GM12878 (cell line): Measurements from ENCODE around the gene CREB3L4. TPM values are rescaled to one million over a fixed set of nuclear protein-coding genes. Genes with fewer than 3 reads are reported as not detected.
A peak's percentile ranks its signal among the peaks of the same experiment; 100 is the strongest.

ENCODE experiments used
- CREM ChIP-seq: IDR thresholded peaks from 2 replicates; pipeline ENCODE4 v1.6.1; 2014; ENCODE audit warnings: antibody characterized with exemption, low read depth
- FOS ChIP-seq: IDR thresholded peaks from 3 replicates; pipeline ENCODE4 v1.6.1; 2011; ENCODE audit warnings: borderline replicate concordance; ENCODE audit not compliant: insufficient read length; ENCODE audit errors: extremely low read depth
- GABPA ChIP-seq: IDR thresholded peaks from 2 replicates; pipeline ENCODE4 v1.6.1; 2014; ENCODE audit warnings: antibody characterized with exemption, low read depth, mild to moderate bottlenecking, inconsistent platforms
- HDAC2 ChIP-seq: fragments of 200-600 bp; sonication (generic); IDR thresholded peaks from 2 replicates; pipeline ENCODE4 v1.6.1; 2017
- IKZF2 ChIP-seq, 2 experiments: fragments of 450-650 bp; IDR thresholded peaks; 2 replicates each; pipeline ENCODE4 v1.6.1; 2017; ENCODE audit warnings: mild to moderate bottlenecking in 2 of 2, moderate library complexity in 2 of 2
- JUND ChIP-seq: IDR thresholded peaks from 2 replicates; pipeline ENCODE4 v1.6.1; 2012; ENCODE audit warnings: low read depth, mild to moderate bottlenecking, low read length, improper control_type of control experiment, moderate library complexity
- KDM1A ChIP-seq: fragments of 200-600 bp; sonication (generic); IDR thresholded peaks from 2 replicates; pipeline ENCODE4 v1.6.1; 2016; ENCODE audit warnings: borderline replicate concordance
- MEF2A ChIP-seq: IDR thresholded peaks from 2 replicates; pipeline ENCODE4 v1.6.1; 2011; ENCODE audit warnings: low read depth, mild to moderate bottlenecking, low read length, moderate library complexity; ENCODE audit not compliant: insufficient read depth
- MEF2B ChIP-seq: fragments of 450-650 bp; IDR thresholded peaks from 2 replicates; pipeline ENCODE4 v1.6.1; 2018; ENCODE audit warnings: mild to moderate bottlenecking, moderate library complexity; ENCODE audit not compliant: partially characterized antibody, poor library complexity, severe bottlenecking
- MXI1 ChIP-seq: fragments of 150-350 bp; IDR thresholded peaks from 2 replicates; pipeline ENCODE4 v1.6.1; 2011; ENCODE audit warnings: low read depth, mild to moderate bottlenecking, inconsistent platforms, low read length, improper control_type of control experiment
- MYC ChIP-seq: IDR thresholded peaks from 2 replicates; pipeline ENCODE4 v1.6.1; 2011; ENCODE audit warnings: mild to moderate bottlenecking, low read length, moderate library complexity, inconsistent platforms; ENCODE audit not compliant: insufficient read depth, insufficient replicate concordance, insufficient read length, severe bottlenecking
- NKRF ChIP-seq: fragments of 450-650 bp; conservative IDR thresholded peaks from 2 replicates; pipeline ENCODE4 v1.6.1; 2017; ENCODE audit warnings: mild to moderate bottlenecking, moderate library complexity
- NRF1 ChIP-seq: conservative IDR thresholded peaks from 2 replicates; pipeline ENCODE4 v1.6.1; 2011; ENCODE audit warnings: mild to moderate bottlenecking, low read depth, low read length, improper control_type of control experiment
- RAD51 ChIP-seq: fragments of 450-650 bp; IDR thresholded peaks from 2 replicates; pipeline ENCODE4 v1.6.1; 2016; ENCODE audit warnings: moderate library complexity, mild to moderate bottlenecking, inconsistent platforms
- RUNX3 ChIP-seq: IDR thresholded peaks from 2 replicates; pipeline ENCODE4 v1.6.1; 2012; ENCODE audit warnings: low read length, inconsistent platforms
- SIN3A ChIP-seq: IDR thresholded peaks from 2 replicates; pipeline ENCODE4 v1.6.1; 2012; ENCODE audit warnings: low read depth, low read length, improper control_type of control experiment
- SMC3 ChIP-seq: IDR thresholded peaks from 2 replicates; pipeline ENCODE4 v1.6.1; 2011; ENCODE audit warnings: low read length, improper control_type of control experiment, borderline replicate concordance
- SP1 ChIP-seq: IDR thresholded peaks from one replicate; pipeline ENCODE4 v1.6.1; 2011; ENCODE audit warnings: low read depth, low read length
- SPI1 ChIP-seq: IDR thresholded peaks from 2 replicates; pipeline ENCODE4 v1.6.1; 2011; ENCODE audit warnings: low read depth, mild to moderate bottlenecking, low read length, moderate library complexity, borderline replicate concordance; ENCODE audit not compliant: insufficient read depth
- TBL1XR1 ChIP-seq: IDR thresholded peaks from 2 replicates; pipeline ENCODE4 v1.6.1; 2012; ENCODE audit warnings: low read depth, low read length, improper control_type of control experiment
- ZNF24 ChIP-seq: fragments of 450-650 bp; IDR thresholded peaks from 2 replicates; pipeline ENCODE4 v1.6.1; 2017; ENCODE audit warnings: antibody characterized with exemption, mild to moderate bottlenecking
- ZNF592 ChIP-seq: fragments of 450-650 bp; IDR thresholded peaks from 2 replicates; pipeline ENCODE4 v1.6.1; 2017; ENCODE audit warnings: mild to moderate bottlenecking, moderate library complexity
- ZSCAN29 ChIP-seq: fragments of 450-650 bp; IDR thresholded peaks from 2 replicates; pipeline ENCODE4 v1.6.1; 2017; ENCODE audit warnings: mild to moderate bottlenecking, moderate library complexity
- polyA plus RNA-seq, 11 experiments: library from polyadenylated mRNA; depleted of rRNA in 4 of 11; unstranded in 6 of 11; stranded (reverse) in 5 of 11; fragments of >200 nt; fragmentation: Nextera tagmentation in 4 of 11; fragmentation: Illumina TruSeq in 1 of 11; extraction: Ambion mirVana in 4 of 11; extraction: Trizol in 1 of 11; gene quantifications; 1 replicate in 1 of 11; 2 replicates in 10 of 11; pipeline versions ENCODE4 v1.2.1 to v1.2.3, GENCODE V29; 2011 to 2016; ENCODE audit warnings: inconsistent platforms in 2 of 11, missing spikeins in 2 of 11, low read depth in 1 of 11
- total RNA-seq, 4 experiments: library from RNA; depleted of rRNA in 3 of 4; stranded (reverse); fragments of >200 nt in 3 of 4; fragmentation: Illumina TruSeq in 1 of 4; extraction: Trizol in 1 of 4; gene quantifications; 2 replicates each; pipeline versions ENCODE4 v1.2.1 to v1.2.3, GENCODE V29; 2013 to 2021

The CREB3L4 gene
- total and polyA plus RNA-seq, 10 of the 15 experiments (the other 5 are each of a cell fraction or from before 2014, with no cell fraction given): 9.7 to 14.0 (median 12.1) TPM

- peak; percentile 68 for TF ChIP-seq RUNX3
- TF ChIP-seq HDAC2: no peak
- TF ChIP-seq TBL1XR1: no peak; the same call in 1 of the 2 replicates
- peak; percentile 70 for TF ChIP-seq MXI1
- TF ChIP-seq GABPA: no peak
- no peak for TF ChIP-seq JUND
- peak; percentile 50; the same call in 1 of the 2 replicates for TF ChIP-seq ZSCAN29
- no peak; the same call in 1 of the 2 replicates for TF ChIP-seq ZNF592
- peak; percentile 67 for TF ChIP-seq MEF2B
- no peak; the same call in 1 of the 2 replicates for TF ChIP-seq SIN3A
- peak; percentile 44; the same call in 1 of the 2 replicates for TF ChIP-seq CREM
- no peak for TF ChIP-seq MYC
- TF ChIP-seq KDM1A: no peak
- peak; percentile 98 for TF ChIP-seq SP1
- TF ChIP-seq SMC3: no peak
- TF ChIP-seq ZNF24: peak; percentile 34
- TF ChIP-seq SPI1: no peak
- TF ChIP-seq NRF1: no peak
- TF ChIP-seq RAD51: no peak
- peak in 1 of 2 experiments; percentile 16; a peak in 1 of 4 replicates for TF ChIP-seq IKZF2 (IDR thresholded peaks at IDR 0.05)
- 0 out of 2 replicates have a peak, but pooled peaks have one; percentile 46 for TF ChIP-seq MEF2A
- TF ChIP-seq NKRF: no peak
- peak; percentile 90 for TF ChIP-seq FOS
Observed at GRCh38 chr1:153922972-153923925, 44.5 kb upstream of the CREB3L4 start, which contains the start of gene GATAD2B (continued).
